ENCODE data around the gene EYA2. TPM values are rescaled to one million over a fixed set of nuclear protein-coding genes. Genes with fewer than 3 reads are reported as not detected.

EYA2 gene
- total RNA-seq, 1 donor from 2014 or later = not detected

DNA sequence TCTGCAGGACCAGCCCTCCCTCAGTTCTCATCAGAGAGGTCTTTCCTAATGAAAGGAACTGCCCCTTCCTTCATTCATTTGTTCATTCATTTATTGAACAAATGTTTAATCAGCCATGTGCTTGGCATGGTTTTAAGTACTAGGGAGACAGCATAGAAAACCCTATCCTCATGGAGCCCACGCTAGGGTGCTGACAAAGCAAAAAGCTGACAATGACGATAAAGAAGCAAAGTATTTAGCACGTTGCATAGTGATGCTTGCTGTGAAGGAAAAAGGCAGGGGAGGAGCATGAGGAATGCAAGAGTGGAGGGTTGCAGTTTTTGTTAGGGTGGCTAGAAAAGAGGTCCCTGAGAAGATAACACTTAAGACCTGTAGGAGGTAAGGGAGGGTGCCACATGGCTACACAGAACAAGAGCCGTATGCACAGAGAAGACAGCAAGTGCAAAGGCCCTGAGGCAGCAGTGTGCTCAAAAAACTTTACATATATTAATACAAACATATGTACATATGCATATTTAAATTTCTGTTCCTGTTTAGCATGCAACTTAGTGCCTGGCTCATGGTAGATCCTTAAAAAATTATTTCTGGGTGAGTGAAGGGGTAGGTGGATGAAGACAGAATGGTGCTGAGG is 98.9 kb downstream of the EYA2 start:
- no peak overlapping the region for H3K4me3 ChIP-seq (ENCODE audit: low read depth, low read length)

DNA sequence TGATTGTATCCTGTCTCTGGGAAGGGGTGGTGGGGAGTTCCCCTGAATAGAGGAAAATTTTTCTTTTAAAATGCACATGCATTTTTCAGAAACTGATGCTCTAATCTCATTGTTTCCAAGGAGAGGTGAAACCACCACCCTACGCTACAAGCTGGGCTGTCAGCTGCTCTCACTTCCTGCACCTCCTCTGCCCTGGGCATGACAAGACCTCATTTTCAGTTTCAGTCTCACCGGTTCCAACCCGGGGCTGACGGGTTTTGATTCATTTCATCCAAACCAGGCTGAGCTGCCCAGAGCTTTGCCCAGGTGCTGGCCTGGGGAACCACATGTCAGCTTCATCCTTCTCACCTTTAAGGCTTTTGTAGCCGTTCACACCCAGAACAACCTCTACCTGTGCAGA is 99.7 kb downstream of the EYA2 start:
- TF ChIP-seq, protein P1, sequence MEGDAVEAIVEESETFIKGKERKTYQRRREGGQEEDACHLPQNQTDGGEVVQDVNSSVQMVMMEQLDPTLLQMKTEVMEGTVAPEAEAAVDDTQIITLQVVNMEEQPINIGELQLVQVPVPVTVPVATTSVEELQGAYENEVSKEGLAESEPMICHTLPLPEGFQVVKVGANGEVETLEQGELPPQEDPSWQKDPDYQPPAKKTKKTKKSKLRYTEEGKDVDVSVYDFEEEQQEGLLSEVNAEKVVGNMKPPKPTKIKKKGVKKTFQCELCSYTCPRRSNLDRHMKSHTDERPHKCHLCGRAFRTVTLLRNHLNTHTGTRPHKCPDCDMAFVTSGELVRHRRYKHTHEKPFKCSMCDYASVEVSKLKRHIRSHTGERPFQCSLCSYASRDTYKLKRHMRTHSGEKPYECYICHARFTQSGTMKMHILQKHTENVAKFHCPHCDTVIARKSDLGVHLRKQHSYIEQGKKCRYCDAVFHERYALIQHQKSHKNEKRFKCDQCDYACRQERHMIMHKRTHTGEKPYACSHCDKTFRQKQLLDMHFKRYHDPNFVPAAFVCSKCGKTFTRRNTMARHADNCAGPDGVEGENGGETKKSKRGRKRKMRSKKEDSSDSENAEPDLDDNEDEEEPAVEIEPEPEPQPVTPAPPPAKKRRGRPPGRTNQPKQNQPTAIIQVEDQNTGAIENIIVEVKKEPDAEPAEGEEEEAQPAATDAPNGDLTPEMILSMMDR (IDR thresholded peaks at IDR 0.05; ENCODE audit: insufficient read depth, low read length, poor library complexity, severe bottlenecking) = no peak
- no peaks in the 10 kb centered on the region for H3K36me3 ChIP-seq (ENCODE audit: control insufficient read depth, insufficient read depth, low read length)
- no peak overlapping the region for H3K4me3 ChIP-seq (ENCODE audit: low read depth, low read length)
- DNase-seq (ENCODE audit: low read depth) = no peak
- H3K27me3 ChIP-seq (ENCODE audit: control insufficient read depth, insufficient read depth, low read length) = no peaks in the 10 kb centered on the region

More for the DNA sequence above, 98.9 kb downstream of the EYA2 start:
- DNase-seq (ENCODE audit: low read depth) = no peak
- no peaks in the 10 kb centered on the region for H3K36me3 ChIP-seq (ENCODE audit: control insufficient read depth, insufficient read depth, low read length)
- TF ChIP-seq, protein P1 (IDR thresholded peaks at IDR 0.05; ENCODE audit: insufficient read depth, low read length, poor library complexity, severe bottlenecking) = no peak
- no peaks in the 10 kb centered on the region for H3K27me3 ChIP-seq (ENCODE audit: control insufficient read depth, insufficient read depth, low read length)

DNA sequence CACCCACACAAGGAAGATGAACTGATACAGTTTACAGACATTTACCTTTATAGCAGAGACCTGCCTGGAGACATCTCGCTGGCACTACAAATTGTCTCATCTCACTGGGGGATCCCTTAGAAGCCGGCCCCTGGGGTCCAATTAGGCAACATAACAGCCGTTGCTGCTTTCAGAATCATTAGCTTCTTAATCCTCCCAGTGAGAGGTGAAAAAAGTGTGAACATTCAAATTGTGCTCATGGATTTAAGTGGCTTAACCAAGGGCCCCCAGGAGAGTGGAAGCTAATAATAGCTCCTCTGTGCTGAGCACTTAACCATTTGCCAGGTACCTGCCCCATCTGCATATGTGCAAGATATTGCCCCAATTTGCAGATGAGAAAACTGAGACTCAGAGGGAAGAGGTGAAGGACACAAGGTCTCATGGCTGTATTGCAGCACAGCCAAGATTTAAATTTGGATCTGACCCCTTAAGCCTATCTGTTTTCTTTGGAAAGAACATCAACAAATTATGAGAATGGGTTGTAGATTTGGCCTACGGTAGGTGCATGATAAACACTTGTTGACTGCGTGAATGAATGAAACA is 101.0 kb downstream of the EYA2 start:
- DNase-seq (ENCODE audit: low read depth) = no peak
- Histone ChIP-seq H3K27me3 (ENCODE audit: control insufficient read depth, insufficient read depth, low read length) (no peaks in the 10 kb centered on the region), H3K4me3 (ENCODE audit: low read depth, low read length) (no peak overlapping the region), H3K36me3 (ENCODE audit: control insufficient read depth, insufficient read depth, low read length) (no peaks in the 10 kb centered on the region)
- TF ChIP-seq, protein P1 (IDR thresholded peaks at IDR 0.05; ENCODE audit: insufficient read depth, low read length, poor library complexity, severe bottlenecking) = no peak

DNA sequence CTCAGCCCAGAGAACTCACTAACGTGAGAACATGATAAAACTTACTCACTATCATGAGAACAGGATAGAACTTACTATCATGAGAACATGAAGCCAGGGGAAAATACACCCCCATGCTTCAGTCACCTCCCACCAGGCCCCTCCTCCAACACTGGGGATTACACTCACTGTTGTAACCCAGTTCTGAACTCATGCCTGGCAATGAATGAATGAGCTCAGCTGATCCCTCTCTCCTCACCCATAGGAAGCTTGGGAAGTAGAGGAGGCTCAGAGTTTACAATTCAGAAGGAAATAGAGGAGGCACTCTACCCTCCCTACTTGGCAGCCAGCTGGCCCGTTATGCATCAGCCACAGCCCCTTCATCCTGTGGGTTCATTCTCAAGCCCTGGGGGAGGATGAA is 102.5 kb downstream of the EYA2 start:
- no peak overlapping the region for H3K4me3 ChIP-seq (ENCODE audit: low read depth, low read length)
- no peaks in the 10 kb centered on the region for H3K27me3 ChIP-seq (ENCODE audit: control insufficient read depth, insufficient read depth, low read length)
- TF ChIP-seq, protein P1 (IDR thresholded peaks at IDR 0.05; ENCODE audit: insufficient read depth, low read length, poor library complexity, severe bottlenecking) = no peak
- no peak for DNase-seq (ENCODE audit: low read depth)
- H3K36me3 ChIP-seq (ENCODE audit: control insufficient read depth, insufficient read depth, low read length) = no peaks in the 10 kb centered on the region

DNA sequence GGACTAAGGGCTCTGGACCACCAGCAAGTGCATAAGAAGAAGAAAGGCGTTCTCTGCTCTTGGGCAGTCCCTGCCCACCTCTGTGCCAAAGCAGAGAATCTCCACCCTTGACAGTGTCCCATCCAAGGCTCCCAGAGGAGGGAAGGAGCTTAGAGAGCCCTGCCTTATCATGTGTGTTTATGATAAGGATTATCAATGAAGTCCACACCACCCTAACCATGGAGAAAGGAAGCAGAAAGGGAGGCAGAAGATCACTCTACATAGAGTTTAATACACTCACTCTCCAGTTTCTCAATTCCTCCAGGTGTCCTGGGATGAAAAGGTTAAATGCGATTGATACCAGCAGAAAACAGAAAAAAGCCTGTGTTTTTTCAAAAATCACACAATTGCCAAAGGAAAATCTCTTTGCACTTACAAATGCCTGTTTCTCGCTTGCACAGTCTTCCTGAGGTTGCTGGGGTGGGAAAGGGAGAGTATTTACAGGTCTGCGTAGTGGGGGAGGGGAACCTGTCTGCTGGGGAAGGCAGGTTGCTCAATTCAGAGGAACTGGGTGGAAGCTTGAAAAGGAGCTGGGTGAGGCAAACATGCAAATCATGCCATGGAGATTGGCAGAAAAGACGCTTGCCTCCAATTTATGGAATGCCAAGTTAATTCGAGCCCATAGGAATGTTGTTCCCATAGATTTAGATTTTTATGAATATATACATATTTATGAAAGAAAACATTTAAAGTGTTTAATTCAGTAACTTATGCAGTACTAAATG is 104.0 kb downstream of the EYA2 start:
- DNase-seq (ENCODE audit: low read depth) = no peak
- Histone ChIP-seq H3K4me3 (ENCODE audit: low read depth, low read length) (no peak overlapping the region), H3K36me3 (ENCODE audit: control insufficient read depth, insufficient read depth, low read length) (no peaks in the 10 kb centered on the region), H3K27me3 (ENCODE audit: control insufficient read depth, insufficient read depth, low read length) (no peaks in the 10 kb centered on the region)
- TF ChIP-seq, protein P1 (IDR thresholded peaks at IDR 0.05; ENCODE audit: insufficient read depth, low read length, poor library complexity, severe bottlenecking) = no peak

Data from kidney epithelial cell (primary cell).